Mucosa of descending colon (tissue), 3 donors: ENCODE results near the gene B3GNT3. TPM values are rescaled to one million over a fixed set of nuclear protein-coding genes. Genes with fewer than 3 reads are reported as not detected.
A peak's percentile ranks its signal among the peaks of the same experiment; 100 is the strongest.

Experiments used
- ATAC-seq: fragments of 200-7000 bp; cut with Tn5 transposase; one replicate; pipeline ENCODE4 v1.9.1; 2020; ENCODE audit warnings: mild to moderate bottlenecking, moderate library complexity
- DNase-seq, 3 donors: peaks; one replicate each; pipeline ENCODE4 v3.0.0-alpha.2; 2020
- H3K36me3 ChIP-seq: fragments of 200-600 bp; one replicate; pipeline ENCODE4 v1.8.0; 2021; ENCODE audit warnings: low read depth, mild to moderate bottlenecking
- H3K4me1 ChIP-seq: fragments of 200-600 bp; one replicate; pipeline ENCODE4 v1.8.0; 2021; ENCODE audit warnings: low read depth, mild to moderate bottlenecking
- H3K4me3 ChIP-seq: fragments of 200-600 bp; one replicate; pipeline ENCODE4 v1.8.0; 2021; ENCODE audit warnings: mild to moderate bottlenecking
- H3K9me3 ChIP-seq: fragments of 200-600 bp; one replicate; pipeline ENCODE4 v1.8.0; 2021; ENCODE audit warnings: mild to moderate bottlenecking
- CTCF ChIP-seq: fragments of 200-600 bp; IDR thresholded peaks from one replicate; pipeline ENCODE4 v1.8.0; 2022; ENCODE audit warnings: antibody characterized with exemption, mild to moderate bottlenecking
- intact Hi-C, 2 donors: fragments of 100-400 bp; cut with DNase I in 1 of 2; cut with micrococcal nuclease in 1 of 2; formaldehyde crosslinking; loops; one replicate each; pipeline versions ENCODE4 v1.11.0 to v1.11.1; 2022; cut with DNase I, micrococcal nuclease
- total RNA-seq, 3 donors: library from RNA; stranded (reverse); fragmentation: NEBNext Ultra II Directional in 2 of 3; extraction: Animal tissue kit (Norgen Biotek cat#: 25700) in 2 of 3; gene quantifications; one replicate each; pipeline versions ENCODE4 v1.2.1 to v1.2.4, GENCODE V29; 2021 to 2023
- donor health status: DM: no; HTN: no; CAD: no; lungs with moderate emphysema.
- donor health status: DM: no; HTN: no; CAD: no.
- donor health status: DM: no; HTN: yes; CAD: no.

The B3GNT3 gene
- total RNA-seq, 3 donors from 2014 or later, result 77.6 to 205 (median 189) TPM

GRCh38 chr19:17859533-17860330, 64.8 kb downstream of the B3GNT3 start, which contains the start of gene RPL18A:
RPL18A (plus strand) TSS chr19:17859910; CDS start chr19:17859957, 47 bp downstream.
- intact Hi-C loops, result loop anchor here (2.0 to 10.0 kb wide), 3 partner anchors 65 to 155 kb away; partner anchors contain the start of genes B3GNT3 (in 1 of the 2) and CCDC124 (in 1 of the 2)
- Histone ChIP-seq H3K4me3 (peak within 1 kb of the TSS; percentile 89), H3K4me1 (peaks cover 39% of the 10 kb centered on the region), H3K9me3 (no peaks in the 10 kb centered on the region), H3K36me3 (peaks cover 5% of the 10 kb centered on the region)
- peak; percentile 78 for TF ChIP-seq CTCF
- DNase-seq (peak; percentile 98 to 99 (median 99)), ATAC-seq (peak; percentile 94)

- TF ChIP-seq CTCF, result no peak
- intact Hi-C loops, result no loop called here
- peaks cover 46% of the 10 kb centered on the region for H3K4me1 ChIP-seq
Measured at GRCh38 chr19:17860331-17860992, 65.5 kb downstream of the B3GNT3 start.

GRCh38 chr19:17860993-17861360, 66.0 kb downstream of the B3GNT3 start:
- ATAC-seq (no peak), DNase-seq (no peak)
- no peak for TF ChIP-seq CTCF
- Histone ChIP-seq H3K9me3 (no peaks in the 10 kb centered on the region), H3K36me3 (peaks cover 5% of the 10 kb centered on the region), H3K4me3 (no peak overlapping the region), H3K4me1 (peaks cover 52% of the 10 kb centered on the region)
- intact Hi-C loops, result no loop called here

More at GRCh38 chr19:17860331-17860992, 65.5 kb downstream of the B3GNT3 start:
- Histone ChIP-seq H3K36me3 (peaks cover 5% of the 10 kb centered on the region), H3K4me3 (peak overlapping the region; percentile 89), H3K9me3 (no peaks in the 10 kb centered on the region)
- peak in 1 of 3 donors; percentile 36 for DNase-seq
- no peak for ATAC-seq

- H3K36me3 ChIP-seq, result peaks cover 5% of the 10 kb centered on the region
- no peak for DNase-seq
- ATAC-seq, result no peak
- no peaks in the 10 kb centered on the region for H3K9me3 ChIP-seq
- peaks cover 54% of the 10 kb centered on the region for H3K4me1 ChIP-seq
- no peak overlapping the region for H3K4me3 ChIP-seq
- no peak for TF ChIP-seq CTCF
- intact Hi-C loops, result no loop called here
Measured at GRCh38 chr19:17861542-17862402, 66.8 kb downstream of the B3GNT3 start.
